Neuronal stem cell (in vitro differentiated cells): ENCODE measurements around the gene KIF1A.

Experiments used
- DNase-seq: peaks from one replicate; pipeline ENCODE4 v3.0.0-alpha.2; 2013; ENCODE audit warnings: low spot score
- H2AFZ ChIP-seq: one replicate; pipeline ENCODE4 v1.6.1; 2013; ENCODE audit warnings: mild to moderate bottlenecking, low read length, inconsistent platforms
- H2AK5ac ChIP-seq: 2 replicates; pipeline ENCODE4 v1.6.1; 2013; ENCODE audit warnings: low read depth, mild to moderate bottlenecking, inconsistent platforms, low read length, moderate library complexity, mixed read lengths
- H2BK120ac ChIP-seq: 2 replicates; pipeline ENCODE4 v1.6.1; 2013; ENCODE audit warnings: low read depth, mild to moderate bottlenecking, inconsistent platforms, low read length, moderate library complexity, mixed read lengths
- H2BK12ac ChIP-seq: one replicate; pipeline ENCODE4 v1.6.1; 2013; ENCODE audit warnings: low read length, inconsistent platforms
- H2BK15ac ChIP-seq: 2 replicates; pipeline ENCODE4 v1.6.1; 2013; ENCODE audit warnings: mild to moderate bottlenecking, low read length, inconsistent platforms, mixed read lengths
- H2BK5ac ChIP-seq: one replicate; pipeline ENCODE4 v1.6.1; 2013; ENCODE audit warnings: inconsistent platforms, mild to moderate bottlenecking, low read length, moderate library complexity
- H3K14ac ChIP-seq: one replicate; pipeline ENCODE4 v1.6.1; 2013; ENCODE audit warnings: low read length, inconsistent platforms
- H3K18ac ChIP-seq: 2 replicates; pipeline ENCODE4 v1.6.1; 2013; ENCODE audit warnings: low read length, inconsistent platforms
- H3K23ac ChIP-seq: 2 replicates; pipeline ENCODE4 v1.6.1; 2013; ENCODE audit warnings: low read depth, mild to moderate bottlenecking, mixed read lengths, low read length, inconsistent platforms; ENCODE audit not compliant: poor library complexity
- H3K27ac ChIP-seq: replicated peaks from 3 replicates; pipeline ENCODE4 v1.5.1; 2013; ENCODE audit warnings: low read length, inconsistent platforms
- H3K27me3 ChIP-seq, 3 experiments: 2 replicates each; pipeline ENCODE4 v1.6.1; 2013; ENCODE audit warnings: low read length in 3 of 3, mild to moderate bottlenecking in 2 of 3, inconsistent platforms in 1 of 3, low read depth in 1 of 3, mixed read lengths in 1 of 3, moderate library complexity in 1 of 3; ENCODE audit not compliant: control insufficient read depth in 3 of 3, insufficient read depth in 3 of 3
- H3K36me3 ChIP-seq, 2 donors: replicated peaks in 1 of 2; 2 replicates each; pipeline ENCODE4 v1.6.1; 2013; ENCODE audit warnings: low read length in 2 of 2; ENCODE audit not compliant: control insufficient read depth in 2 of 2, insufficient read depth in 2 of 2
- H3K4ac ChIP-seq: 2 replicates; pipeline ENCODE4 v1.6.1; 2013; ENCODE audit warnings: inconsistent platforms, mild to moderate bottlenecking, low read length, moderate library complexity
- H3K4me1 ChIP-seq, 2 donors: 1 replicate in 1 of 2; 2 replicates in 1 of 2; pipeline ENCODE4 v1.6.1; 2013; ENCODE audit warnings: low read length in 2 of 2, low read depth in 1 of 2; ENCODE audit not compliant: control insufficient read depth in 2 of 2, insufficient read depth in 1 of 2
- H3K4me2 ChIP-seq: one replicate; pipeline ENCODE4 v1.6.1; 2013; ENCODE audit warnings: mild to moderate bottlenecking, low read length, inconsistent platforms; ENCODE audit not compliant: insufficient read depth, poor library complexity, severe bottlenecking
- H3K4me3 ChIP-seq, 2 donors: 2 replicates each; pipeline ENCODE4 v1.5.1; 2013; ENCODE audit warnings: low read length in 2 of 2, mild to moderate bottlenecking in 2 of 2, inconsistent platforms in 1 of 2, moderate library complexity in 1 of 2
- H3K79me1 ChIP-seq: one replicate; pipeline ENCODE4 v1.6.1; 2013; ENCODE audit warnings: low read depth, mild to moderate bottlenecking, inconsistent platforms, low read length, moderate library complexity
- H3K9ac ChIP-seq: one replicate; pipeline ENCODE4 v1.6.1; 2013; ENCODE audit warnings: mild to moderate bottlenecking, low read depth, low read length, inconsistent platforms; ENCODE audit not compliant: poor library complexity
- H3K9me3 ChIP-seq, 2 donors: replicated peaks in 1 of 2; 2 replicates each; pipeline versions ENCODE3 to v1.6.1; 2013; ENCODE audit warnings: low read length in 2 of 2, mild to moderate bottlenecking in 2 of 2, inconsistent platforms in 1 of 2, low read depth in 1 of 2, mixed read lengths in 1 of 2, moderate library complexity in 1 of 2; ENCODE audit not compliant: control insufficient read depth in 2 of 2, insufficient read depth in 1 of 2
- H4K8ac ChIP-seq: one replicate; pipeline ENCODE4 v1.6.1; 2013; ENCODE audit warnings: low read depth, mild to moderate bottlenecking, inconsistent platforms, low read length, moderate library complexity
- H4K91ac ChIP-seq: one replicate; pipeline ENCODE4 v1.6.1; 2013; ENCODE audit warnings: low read length, low read depth, mild to moderate bottlenecking, inconsistent platforms; ENCODE audit not compliant: poor library complexity
- WGBS, 2 donors: extraction: QIAGEN DNeasy Blood & Tissue Kit; methylation state at CpG; one replicate each; pipeline ENCODE4 v1.1.7; 2013; ENCODE audit warnings: missing lambda C conversion rate in 2 of 2, mixed read lengths in 1 of 2; ENCODE audit not compliant: insufficient read length in 2 of 2, insufficient replicate concordance in 1 of 2; ENCODE audit errors: extremely low coverage in 2 of 2; 5-methylcytosine and 5-hydroxymethylcytosine counted together

Gene KIF1A

DNA sequence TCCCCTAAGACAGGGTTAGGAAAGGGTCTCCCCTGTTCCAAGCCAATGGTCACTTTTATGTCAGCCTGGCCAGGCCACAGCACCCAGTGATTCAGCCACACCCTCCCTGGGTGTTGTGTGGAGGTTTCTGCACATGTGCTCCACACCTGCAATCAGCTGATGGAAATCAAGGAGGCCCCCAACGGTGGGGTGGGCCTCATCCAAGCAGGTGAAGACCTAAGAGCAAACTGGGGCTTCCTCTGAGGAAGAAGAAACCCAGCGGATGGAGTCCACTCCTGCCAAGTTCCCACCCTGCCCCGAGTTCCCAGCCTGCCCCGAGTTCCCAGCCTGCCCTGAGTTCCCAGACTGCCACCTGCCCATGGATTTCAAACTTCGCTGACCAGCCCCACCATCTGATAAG is 55.4 kb downstream of the KIF1A start:
- Histone ChIP-seq H3K27me3 (no peaks in the 10 kb centered on the region), H3K27ac (no peak overlapping the region), H2BK5ac (no peak overlapping the region), H3K4ac (peak overlapping the region; percentile 37), H3K79me1 (peaks cover 4% of the 10 kb centered on the region), H2AK5ac (no peak overlapping the region), H3K36me3 (peaks cover 61 to 82% of the 10 kb centered on the region in 2 donors), H3K14ac (no peak overlapping the region), H3K23ac (peak overlapping the region; percentile 43), H3K4me3 (no peak overlapping the region), H2BK15ac (no peak overlapping the region), H2AFZ (no peak overlapping the region), H3K9ac (no peak overlapping the region), H4K8ac (no peak overlapping the region), H3K9me3 (peaks cover 0 to 1% of the 10 kb centered on the region in 2 donors), H4K91ac (no peak overlapping the region), H3K18ac (no peak overlapping the region), H3K4me2 (no peak overlapping the region), H2BK12ac (no peak overlapping the region), H2BK120ac (no peak overlapping the region), H3K4me1 (no peaks in the 10 kb centered on the region)
- no peak for DNase-seq
- no CpG with 5 or more reads among the region's 5 CpGs for WGBS, 2 donors

DNA sequence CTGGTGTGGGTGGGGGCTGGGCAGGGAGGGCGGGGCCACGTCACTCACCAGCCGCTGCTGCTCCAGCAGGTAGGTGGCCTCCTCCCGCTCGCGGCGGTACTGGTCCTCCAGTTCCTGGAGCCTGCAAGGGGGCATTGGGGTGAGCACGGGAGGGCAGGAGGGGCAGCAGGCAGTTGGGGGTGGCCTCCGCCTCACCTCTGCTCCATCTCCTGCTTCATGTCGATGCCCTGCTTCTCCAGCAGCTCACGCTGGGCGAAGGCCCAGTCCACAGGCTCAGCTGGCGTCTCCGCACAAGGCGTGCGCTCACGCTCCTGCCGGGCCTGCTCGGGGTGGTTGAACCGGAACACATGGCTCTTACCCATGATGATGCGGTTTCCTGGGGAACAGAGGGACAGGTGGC is 57.0 kb downstream of the KIF1A start:
- H3K23ac ChIP-seq = no peak overlapping the region
- H3K27me3 ChIP-seq = no peaks in the 10 kb centered on the region
- DNase-seq = no peak
- no peak overlapping the region for H3K18ac ChIP-seq
- peaks cover 61 to 75% of the 10 kb centered on the region in 2 donors for H3K36me3 ChIP-seq
- H4K91ac ChIP-seq = no peak overlapping the region
- H3K79me1 ChIP-seq = peaks cover 8% of the 10 kb centered on the region
- no peak overlapping the region for H2AFZ ChIP-seq
- peak overlapping the region; percentile 35 for H2BK5ac ChIP-seq
- no peak overlapping the region for H2BK12ac ChIP-seq
- peak overlapping the region; percentile 70 for H3K9ac ChIP-seq
- H2AK5ac ChIP-seq = no peak overlapping the region
- no peak overlapping the region for H3K4me3 ChIP-seq
- no peak overlapping the region for H3K4ac ChIP-seq
- H3K14ac ChIP-seq = no peak overlapping the region
- no peak overlapping the region for H2BK120ac ChIP-seq
- WGBS, 2 donors = no CpG with 5 or more reads among the region's 21 CpGs
- H2BK15ac ChIP-seq = no peak overlapping the region
- no peak overlapping the region for H4K8ac ChIP-seq
- H3K4me2 ChIP-seq = no peak overlapping the region
- no peaks in the 10 kb centered on the region for H3K4me1 ChIP-seq
- H3K9me3 ChIP-seq = peaks cover 0 to 1% of the 10 kb centered on the region in 2 donors
- no peak overlapping the region for H3K27ac ChIP-seq

DNA sequence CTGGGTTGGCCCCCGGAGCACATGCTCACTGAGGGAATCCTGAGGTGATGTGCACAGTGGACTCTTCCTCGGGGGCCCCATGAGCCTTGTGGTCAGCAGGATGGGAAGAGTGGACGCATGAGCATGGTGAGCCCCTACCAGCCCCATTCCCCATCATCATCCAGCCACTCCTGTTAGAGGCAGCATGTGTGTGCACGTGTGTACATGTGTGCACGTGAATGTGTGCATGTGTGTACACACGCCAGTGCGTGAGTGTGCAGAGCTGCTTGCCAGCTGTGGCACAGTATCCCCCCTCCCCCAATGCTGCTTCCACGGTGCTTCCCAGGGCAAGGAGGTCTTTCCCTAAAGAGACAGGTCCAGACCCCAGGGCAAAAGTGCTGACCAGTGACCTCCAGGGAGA is 57.8 kb downstream of the KIF1A start:
- WGBS, 2 donors = no CpG with 5 or more reads among the region's 8 CpGs
- Histone ChIP-seq H3K23ac (peak overlapping the region; percentile 85), H3K9me3 (peaks cover 0 to 1% of the 10 kb centered on the region in 2 donors), H3K36me3 (peaks cover 61 to 73% of the 10 kb centered on the region in 2 donors), H2BK12ac (no peak overlapping the region), H2BK120ac (no peak overlapping the region), H3K14ac (no peak overlapping the region), H3K79me1 (peaks cover 9% of the 10 kb centered on the region), H3K18ac (peak overlapping the region; percentile 38), H3K4ac (peak overlapping the region; percentile 66), H4K8ac (no peak overlapping the region), H2AFZ (no peak overlapping the region), H3K4me1 (no peaks in the 10 kb centered on the region), H3K27ac (no peak overlapping the region), H2AK5ac (no peak overlapping the region), H3K4me3 (no peak overlapping the region), H3K27me3 (no peaks in the 10 kb centered on the region), H3K4me2 (no peak overlapping the region), H4K91ac (no peak overlapping the region), H2BK15ac (no peak overlapping the region), H2BK5ac (peak overlapping the region; percentile 35), H3K9ac (peak overlapping the region; percentile 21)
- no peak for DNase-seq

DNA sequence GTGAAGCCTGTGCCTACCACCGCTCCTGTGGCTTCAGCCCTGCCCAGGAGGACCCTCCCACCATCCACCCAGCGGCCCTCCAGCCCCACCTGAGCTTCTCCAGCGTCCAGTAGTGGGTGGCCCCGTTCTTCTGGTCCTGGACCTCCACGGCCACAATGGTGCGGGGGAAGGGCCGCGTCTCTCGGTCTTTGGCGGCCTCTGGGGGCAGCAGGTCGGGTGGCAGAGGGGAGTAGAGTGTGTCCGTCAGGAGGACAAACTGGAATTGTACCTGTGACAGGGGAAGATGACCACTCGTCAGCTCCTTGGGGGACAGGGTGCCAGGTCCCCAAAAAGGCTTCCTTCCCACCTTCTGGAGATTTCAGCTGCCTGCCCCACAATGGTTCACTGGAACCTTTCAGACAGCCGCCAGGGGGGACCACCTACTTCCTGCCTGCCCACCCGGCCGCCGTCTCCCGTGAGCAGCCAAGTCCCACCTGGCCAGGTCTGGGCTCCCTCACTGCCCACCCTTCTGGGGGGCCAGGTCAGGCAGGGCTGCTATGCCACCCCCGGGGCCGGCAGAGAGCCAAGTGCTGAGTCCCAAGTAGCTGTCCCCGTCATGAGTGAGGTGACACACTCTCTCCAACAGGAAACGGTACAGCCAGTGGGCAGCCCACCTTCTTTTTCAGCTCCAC is 59.3 kb downstream of the KIF1A start:
- Histone ChIP-seq H2AFZ (no peak overlapping the region), H2BK120ac (no peak overlapping the region), H2BK12ac (no peak overlapping the region), H3K4me2 (no peak overlapping the region), H3K79me1 (peaks cover 9% of the 10 kb centered on the region), H4K8ac (peak overlapping the region; percentile 6), H3K9me3 (peaks cover 0 to 1% of the 10 kb centered on the region in 2 donors), H2AK5ac (no peak overlapping the region), H4K91ac (no peak overlapping the region), H3K27ac (no peak overlapping the region), H2BK15ac (no peak overlapping the region), H2BK5ac (no peak overlapping the region), H3K27me3 (no peaks in the 10 kb centered on the region), H3K14ac (no peak overlapping the region), H3K36me3 (peaks cover 63 to 70% of the 10 kb centered on the region in 2 donors), H3K23ac (peak overlapping the region; percentile 55), H3K18ac (no peak overlapping the region), H3K9ac (no peak overlapping the region), H3K4ac (no peak overlapping the region), H3K4me3 (no peak overlapping the region), H3K4me1 (no peaks in the 10 kb centered on the region)
- no peak for DNase-seq
- WGBS, 2 donors = no CpG with 5 or more reads among the region's 22 CpGs
